HUES64 (cell line): Measurements from ENCODE around the gene NR2F1.

ENCODE experiments used
- H3K27ac ChIP-seq: 2 replicates; pipeline ENCODE4 v1.7.0; 2013; ENCODE audit warnings: low read depth, low read length, inconsistent platforms
- H3K27me3 ChIP-seq: 2 replicates; pipeline ENCODE4 v1.6.1; 2013; ENCODE audit warnings: mild to moderate bottlenecking, low read length; ENCODE audit not compliant: insufficient read depth
- H3K36me3 ChIP-seq: 2 replicates; pipeline ENCODE4 v1.6.1; 2013; ENCODE audit warnings: mild to moderate bottlenecking, low read length; ENCODE audit not compliant: insufficient read depth
- H3K4me1 ChIP-seq: 2 replicates; pipeline ENCODE4 v1.6.1; 2013; ENCODE audit warnings: mild to moderate bottlenecking, low read length, moderate library complexity; ENCODE audit not compliant: insufficient read depth
- H3K4me3 ChIP-seq: 2 replicates; pipeline ENCODE4 v1.5.1; 2013; ENCODE audit warnings: mild to moderate bottlenecking, low read length, moderate library complexity
- H3K9ac ChIP-seq: 2 replicates; pipeline ENCODE4 v1.6.1; 2013; ENCODE audit warnings: mild to moderate bottlenecking, low read depth, low read length
- H3K9me3 ChIP-seq: 2 replicates; pipeline ENCODE4 v1.6.1; 2013; ENCODE audit warnings: low read depth, low read length; ENCODE audit not compliant: insufficient read depth
- WGBS: fragments of 150-250, 120-280 bp; methylation state at CpG from one replicate; pipeline ENCODE4 v1.1.7; 2013; ENCODE audit warnings: missing lambda C conversion rate; 5-methylcytosine and 5-hydroxymethylcytosine counted together

The NR2F1 gene

DNA sequence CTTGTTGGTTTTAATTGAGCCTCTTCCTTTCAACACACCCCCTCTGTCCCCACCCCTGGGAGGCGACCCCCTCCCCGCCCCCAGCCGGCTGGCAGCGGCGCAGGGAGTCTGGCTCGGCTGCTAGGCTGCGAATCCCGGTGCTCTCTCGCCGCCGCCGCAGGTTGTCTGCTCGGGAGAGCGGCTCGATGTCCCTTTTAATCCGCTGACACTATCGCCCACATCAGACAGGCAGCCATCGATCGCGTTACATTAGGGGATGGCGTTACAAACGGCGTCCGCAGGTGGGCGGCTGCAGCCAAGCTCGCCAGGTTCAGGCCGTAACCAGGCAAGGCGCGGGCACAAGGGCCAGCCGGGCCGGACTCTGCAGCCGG, 3.3 kb upstream of the NR2F1 start:
- Histone ChIP-seq H3K9ac (0 out of 2 replicates have a peak overlapping the region, but pooled peaks have one; percentile 5), H3K4me3 (peak overlapping the region; percentile 48), H3K27me3 (peaks cover 95% of the 10 kb centered on the region), H3K36me3 (no peaks in the 10 kb centered on the region), H3K4me1 (peaks cover 35% of the 10 kb centered on the region), H3K9me3 (no peaks in the 10 kb centered on the region), H3K27ac (no peak overlapping the region)
- under 1% methylated on average over 32 of the region's 32 CpGs for WGBS

DNA sequence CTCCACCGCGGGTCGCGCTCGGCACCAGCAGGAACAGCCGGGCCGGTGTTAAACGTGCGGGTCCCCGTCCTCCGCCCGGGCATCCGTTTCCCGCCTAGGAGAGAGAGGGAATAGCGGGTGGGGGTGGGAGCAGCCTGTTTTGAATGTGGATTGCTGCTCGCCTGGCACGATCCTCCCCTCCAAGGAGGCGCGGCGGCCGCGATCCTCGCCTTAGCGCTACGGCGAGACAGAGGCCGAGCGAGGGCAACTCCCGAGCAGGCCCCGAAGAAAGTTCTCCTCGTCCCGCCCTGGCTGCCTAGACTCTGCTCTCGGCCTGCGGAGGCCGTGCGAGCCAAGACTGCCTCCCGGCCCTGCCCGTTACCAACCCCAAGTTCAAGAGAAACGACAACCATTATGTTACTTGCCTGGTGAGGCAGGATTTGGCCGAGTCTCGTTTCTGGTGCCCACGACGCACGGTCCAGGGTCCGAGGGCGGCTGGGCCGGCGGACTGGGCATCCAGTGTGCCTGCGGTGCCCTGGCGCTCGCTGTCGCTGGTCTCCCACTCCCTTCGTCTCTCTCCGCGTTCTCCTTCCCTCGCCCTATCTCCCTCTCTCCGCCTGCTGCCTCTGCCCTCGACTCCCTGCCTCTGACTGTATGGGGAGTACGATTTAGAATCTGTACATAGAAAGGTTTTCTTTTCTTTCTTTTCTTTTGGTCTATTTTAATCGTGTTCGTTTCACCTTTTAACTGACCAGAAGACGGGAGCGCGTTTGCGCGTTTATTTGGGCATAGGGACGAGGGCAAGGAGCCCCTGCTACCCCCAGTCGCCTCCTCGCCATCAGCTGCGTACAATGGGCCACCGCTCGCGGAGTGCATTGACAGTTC, 2.7 kb upstream of the NR2F1 start:
- peak overlapping the region; percentile 48 for H3K4me3 ChIP-seq
- no peaks in the 10 kb centered on the region for H3K36me3 ChIP-seq
- WGBS, result under 1% methylated on average over 70 of the region's 73 CpGs
- H3K9me3 ChIP-seq, result no peaks in the 10 kb centered on the region
- peaks cover 95% of the 10 kb centered on the region for H3K27me3 ChIP-seq
- H3K27ac ChIP-seq, result no peak overlapping the region
- H3K4me1 ChIP-seq, result peaks cover 35% of the 10 kb centered on the region
- peak overlapping the region; percentile 5; the same call in 1 of the 2 replicates for H3K9ac ChIP-seq

DNA sequence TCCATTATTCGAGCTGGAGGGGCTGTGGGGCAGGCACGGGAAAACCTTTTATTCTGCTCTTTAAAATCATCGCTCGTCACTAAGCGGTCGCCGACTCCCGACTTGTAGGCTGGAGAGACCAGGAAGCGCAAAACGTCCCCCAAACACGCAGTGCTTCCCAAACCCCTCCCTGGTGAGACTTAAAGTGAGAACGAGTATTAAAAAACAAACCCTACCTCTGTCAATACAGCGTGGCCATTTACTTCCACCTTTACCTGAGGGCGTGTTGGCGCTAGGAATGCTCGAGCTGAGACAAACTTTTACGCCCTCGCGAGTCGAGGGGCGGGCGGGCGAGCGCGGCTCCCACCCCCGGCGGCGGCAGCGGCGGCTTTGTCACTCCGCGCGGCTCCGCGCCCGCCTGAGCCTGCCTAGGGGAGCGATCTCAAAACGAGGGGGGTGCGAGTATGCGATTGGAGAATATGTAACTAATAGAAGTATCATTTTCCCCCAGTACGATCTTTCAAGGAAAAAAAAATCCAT, 2.0 kb upstream of the NR2F1 start, which contains the start of gene NR2F1-AS1:
NR2F1-AS1 (minus strand) TSS at position 293 of the 519 bp plus-strand sequence.
- Histone ChIP-seq H3K27ac (no peak within 1 kb of the TSS), H3K27me3 (peaks cover 95% of the 10 kb centered on the region), H3K9ac (peak within 1 kb of the TSS; percentile 5; the same call in 1 of the 2 replicates), H3K9me3 (no peaks in the 10 kb centered on the region), H3K4me3 (peak within 1 kb of the TSS; percentile 48), H3K36me3 (no peaks in the 10 kb centered on the region), H3K4me1 (peaks cover 34% of the 10 kb centered on the region)
- under 1% methylated on average over 37 of the region's 41 CpGs for WGBS

DNA sequence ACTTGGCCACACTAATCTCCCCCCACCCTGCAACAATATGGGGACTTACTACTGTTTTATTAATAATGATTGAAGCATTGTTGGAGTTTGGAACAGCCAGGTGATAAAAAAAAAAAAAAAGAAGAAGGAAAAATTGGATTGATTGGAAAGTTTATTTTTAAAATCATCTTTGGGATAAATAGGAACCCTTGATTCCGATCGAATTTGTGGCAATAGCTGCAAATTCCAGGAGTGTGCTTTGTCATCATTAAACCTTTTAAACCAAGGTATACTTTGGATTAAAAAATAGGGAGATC, 907 bp upstream of the NR2F1 start:
- H3K4me1 ChIP-seq, result peaks cover 33% of the 10 kb centered on the region
- no peaks in the 10 kb centered on the region for H3K36me3 ChIP-seq
- H3K9me3 ChIP-seq, result no peaks in the 10 kb centered on the region
- H3K9ac ChIP-seq, result no peak overlapping the region
- H3K27ac ChIP-seq, result no peak overlapping the region
- peaks cover 95% of the 10 kb centered on the region for H3K27me3 ChIP-seq
- peak overlapping the region; percentile 48; the same call in 1 of the 2 replicates for H3K4me3 ChIP-seq
- WGBS, result 3% methylated on average over 2 of the region's 2 CpGs

DNA sequence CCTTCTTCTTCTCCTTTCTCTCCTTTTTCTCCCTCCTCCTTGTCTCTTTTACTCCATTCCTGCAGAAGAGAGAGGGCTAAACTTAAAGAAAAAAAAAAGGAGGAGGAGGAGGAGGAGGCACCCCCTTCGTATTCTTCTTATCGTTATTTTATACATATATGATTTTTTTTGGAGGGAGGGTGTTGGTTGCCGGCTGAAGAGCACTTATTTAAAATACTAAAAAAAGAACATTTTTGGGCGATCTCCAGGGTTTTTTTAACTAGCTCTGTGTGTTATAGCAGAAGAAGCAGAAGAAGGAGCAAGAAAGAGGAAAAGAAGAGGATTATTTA, 381 bp downstream of the NR2F1 start:
- H3K36me3 ChIP-seq, result no peaks in the 10 kb centered on the region
- peaks cover 95% of the 10 kb centered on the region for H3K27me3 ChIP-seq
- peak overlapping the region; percentile 49 for H3K4me3 ChIP-seq
- H3K9me3 ChIP-seq, result no peaks in the 10 kb centered on the region
- H3K4me1 ChIP-seq, result peaks cover 30% of the 10 kb centered on the region
- no peak overlapping the region for H3K27ac ChIP-seq
- WGBS, result 8% methylated on average over 1 of the region's 4 CpGs
- H3K9ac ChIP-seq, result peak overlapping the region; percentile 10; the same call in 1 of the 2 replicates

DNA sequence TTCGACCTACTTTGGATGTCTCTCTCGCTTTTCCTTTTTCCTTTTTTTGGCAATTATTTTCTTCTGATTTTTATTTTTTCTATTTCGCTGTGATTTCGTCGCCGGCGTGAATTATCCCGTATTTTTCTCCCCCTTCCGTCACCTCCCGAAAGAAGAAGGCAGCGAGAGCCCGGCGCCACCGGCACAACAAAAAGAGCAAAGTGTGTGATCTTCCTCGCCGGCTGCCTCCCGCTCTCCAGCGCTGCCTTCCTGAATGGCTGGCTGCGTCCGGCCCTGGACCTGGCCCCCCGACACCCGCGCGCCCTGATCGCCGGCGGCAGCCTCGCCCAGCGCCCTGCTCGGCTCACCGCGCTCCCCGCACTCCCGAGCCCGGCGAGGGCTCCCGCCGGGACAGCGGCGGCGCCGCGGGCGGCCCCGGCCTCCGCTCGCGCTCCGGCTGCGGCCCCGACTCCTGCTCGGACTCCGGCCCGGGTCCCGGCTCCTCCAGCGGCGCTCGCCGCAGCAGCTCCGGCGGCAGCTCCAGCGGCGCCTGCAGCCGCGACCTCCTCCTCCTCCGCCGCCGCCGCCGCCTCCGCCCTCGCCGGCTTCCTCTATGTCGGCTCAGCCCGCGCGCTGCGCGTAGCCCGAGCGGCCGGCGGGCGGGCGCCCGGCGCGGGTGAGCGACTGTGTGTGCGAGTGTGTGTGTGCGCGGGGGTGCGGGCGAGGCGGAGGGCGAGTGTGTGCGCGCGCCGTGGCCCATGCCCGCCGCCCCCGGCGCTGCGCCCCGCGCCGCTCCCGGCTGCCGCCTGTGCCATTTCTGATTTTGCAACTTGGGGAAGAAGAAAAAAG, 960 bp downstream of the NR2F1 start:
- Histone ChIP-seq H3K27me3 (peaks cover 95% of the 10 kb centered on the region), H3K4me1 (peaks cover 24% of the 10 kb centered on the region), H3K9me3 (no peaks in the 10 kb centered on the region), H3K36me3 (no peaks in the 10 kb centered on the region), H3K9ac (peak overlapping the region; percentile 10; the same call in 1 of the 2 replicates), H3K27ac (no peak overlapping the region), H3K4me3 (peak overlapping the region; percentile 49)
- WGBS, result under 1% methylated on average over 110 of the region's 110 CpGs

DNA sequence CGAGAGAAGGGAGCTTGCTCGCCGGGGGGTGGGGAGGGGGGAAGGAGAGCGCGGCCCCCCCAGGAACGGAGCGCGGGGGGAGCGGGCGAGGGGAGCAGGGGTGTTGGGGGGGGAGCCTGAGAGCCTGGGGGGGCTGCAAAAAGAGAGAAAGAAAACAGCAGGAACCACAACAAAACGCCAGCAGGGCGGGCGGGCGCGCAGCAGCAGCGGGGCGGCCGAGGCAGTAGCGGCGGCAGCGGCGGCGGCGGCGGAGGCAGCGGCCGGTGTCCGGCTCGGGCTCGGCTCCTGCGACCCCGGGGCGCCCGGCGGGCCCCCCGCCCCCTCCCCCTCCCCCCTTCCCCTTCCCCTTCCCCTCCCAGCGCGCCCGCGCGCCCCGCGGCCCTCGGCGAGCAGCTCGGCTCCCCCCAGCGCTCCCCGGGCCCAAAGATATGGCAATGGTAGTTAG, 1.6 kb downstream of the NR2F1 start:
- Histone ChIP-seq H3K9ac (no peak overlapping the region), H3K36me3 (no peaks in the 10 kb centered on the region), H3K27ac (no peak overlapping the region), H3K4me1 (peaks cover 21% of the 10 kb centered on the region), H3K4me3 (peak overlapping the region; percentile 49; the same call in 1 of the 2 replicates), H3K9me3 (no peaks in the 10 kb centered on the region), H3K27me3 (peaks cover 95% of the 10 kb centered on the region)
- WGBS, result under 1% methylated on average over 34 of the region's 48 CpGs

DNA sequence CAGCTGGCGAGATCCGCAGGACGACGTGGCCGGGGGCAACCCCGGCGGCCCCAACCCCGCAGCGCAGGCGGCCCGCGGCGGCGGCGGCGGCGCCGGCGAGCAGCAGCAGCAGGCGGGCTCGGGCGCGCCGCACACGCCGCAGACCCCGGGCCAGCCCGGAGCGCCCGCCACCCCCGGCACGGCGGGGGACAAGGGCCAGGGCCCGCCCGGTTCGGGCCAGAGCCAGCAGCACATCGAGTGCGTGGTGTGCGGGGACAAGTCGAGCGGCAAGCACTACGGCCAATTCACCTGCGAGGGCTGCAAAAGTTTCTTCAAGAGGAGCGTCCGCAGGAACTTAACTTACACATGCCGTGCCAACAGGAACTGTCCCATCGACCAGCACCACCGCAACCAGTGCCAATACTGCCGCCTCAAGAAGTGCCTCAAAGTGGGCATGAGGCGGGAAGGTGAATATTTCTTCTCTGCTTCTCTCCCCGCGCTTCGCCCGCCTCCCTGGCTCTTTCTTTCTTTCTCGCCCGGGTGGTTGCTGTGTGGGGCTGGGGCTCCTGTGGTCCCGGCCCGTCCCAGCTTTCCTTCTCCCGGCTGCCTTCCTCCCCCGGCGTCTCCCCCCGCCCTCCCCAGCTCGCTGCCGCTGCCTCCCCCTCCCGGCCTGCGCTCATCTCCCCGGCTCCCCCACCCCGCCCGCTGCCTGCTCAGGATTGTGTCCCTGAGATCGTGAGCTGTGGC, 2.2 kb downstream of the NR2F1 start:
- H3K27ac ChIP-seq, result no peak overlapping the region

DNA sequence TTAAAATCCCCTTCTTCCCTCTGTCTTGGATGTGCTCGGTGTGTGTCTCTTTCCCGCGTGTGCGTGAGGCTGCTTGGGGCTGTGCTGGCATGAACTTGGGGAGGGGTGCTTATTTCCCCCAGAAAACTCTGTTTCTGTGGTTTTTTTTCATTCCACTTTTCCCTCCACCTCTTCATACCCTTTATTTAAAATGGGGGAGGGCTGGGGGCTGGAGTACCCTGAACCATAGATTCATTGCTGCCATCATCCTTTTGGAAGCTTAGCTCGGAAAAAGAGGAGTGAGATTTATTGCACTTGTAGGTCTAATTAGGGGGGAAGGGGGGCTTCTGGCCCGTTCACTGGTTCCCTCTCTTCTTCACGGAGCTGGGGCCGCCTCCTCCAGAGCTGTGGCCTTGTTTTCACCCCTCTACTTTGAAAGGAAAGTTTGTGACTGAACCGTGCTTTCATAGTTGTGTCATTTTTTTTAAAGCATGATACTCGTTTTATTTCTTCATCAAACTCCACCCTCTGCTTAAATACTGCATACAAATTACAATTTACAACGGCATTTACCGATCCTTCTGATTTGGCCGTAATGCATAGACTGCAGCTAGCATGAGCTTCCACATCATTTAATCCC, 2.9 kb downstream of the NR2F1 start:
- Histone ChIP-seq H3K9ac (no peak overlapping the region; the same call in 1 of the 2 replicates), H3K27ac (no peak overlapping the region), H3K9me3 (no peaks in the 10 kb centered on the region), H3K27me3 (peaks cover 95% of the 10 kb centered on the region), H3K4me1 (peaks cover 16% of the 10 kb centered on the region), H3K4me3 (peak overlapping the region; percentile 42), H3K36me3 (no peaks in the 10 kb centered on the region)
- 6% methylated on average over 11 of the region's 13 CpGs for WGBS

More for the DNA sequence above, 2.2 kb downstream of the NR2F1 start:
- Histone ChIP-seq H3K4me1 (peaks cover 21% of the 10 kb centered on the region), H3K4me3 (peak overlapping the region; percentile 49), H3K27me3 (peaks cover 95% of the 10 kb centered on the region), H3K36me3 (no peaks in the 10 kb centered on the region), H3K9me3 (no peaks in the 10 kb centered on the region), H3K9ac (no peak overlapping the region; the same call in 1 of the 2 replicates)
- WGBS, result under 1% methylated on average over 67 of the region's 70 CpGs
